GDM1 (cell line): Measurements from ENCODE around the gene SQSTM1.
"Not testable (repeated sequence)": the region's sequence is repeated elsewhere in the genome, so short reads cannot be mapped to it uniquely, and the experiment has no call there.

ENCODE experiments used
- DNase-seq: peaks from one replicate; lab custom pipeline; 2025; lab: John Stamatoyannopoulos, UW

The SQSTM1 gene

DNA sequence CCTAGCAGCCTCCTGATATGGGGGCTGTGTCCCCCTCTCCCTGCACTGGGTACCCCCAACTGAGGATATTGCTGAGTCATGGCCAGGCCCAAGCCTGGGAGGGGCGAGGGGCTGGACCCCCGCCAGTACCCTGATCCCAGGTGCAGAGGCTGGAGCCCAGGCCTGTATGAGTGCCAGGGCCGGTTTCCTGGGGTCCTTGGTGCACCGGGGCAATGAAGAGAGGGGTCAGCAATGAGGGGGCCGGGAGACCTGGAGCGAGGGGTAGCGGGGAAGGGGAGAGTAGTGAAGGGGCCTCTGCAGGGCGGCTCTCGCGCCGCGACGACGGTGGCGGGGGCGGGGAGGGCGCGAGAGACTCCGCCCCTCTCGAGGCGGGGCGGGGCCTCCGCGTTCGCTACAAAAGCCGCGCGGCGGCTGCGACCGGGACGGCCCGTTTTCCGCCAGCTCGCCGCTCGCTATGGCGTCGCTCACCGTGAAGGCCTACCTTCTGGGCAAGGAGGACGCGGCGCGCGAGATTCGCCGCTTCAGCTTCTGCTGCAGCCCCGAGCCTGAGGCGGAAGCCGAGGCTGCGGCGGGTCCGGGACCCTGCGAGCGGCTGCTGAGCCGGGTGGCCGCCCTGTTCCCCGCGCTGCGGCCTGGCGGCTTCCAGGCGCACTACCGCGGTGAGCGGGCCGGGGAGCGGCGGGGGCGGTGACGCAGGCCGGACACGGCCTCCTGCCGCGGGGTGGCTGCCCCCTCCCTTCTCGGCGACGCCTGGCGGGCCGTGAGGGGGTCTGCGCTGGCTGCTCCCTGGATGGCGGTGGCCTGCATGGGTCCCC is at the start of gene SQSTM1:
SQSTM1 (plus strand) TSS at position 423 of the 815 bp plus-strand sequence; CDS start at position 455, 32 bp downstream.
- peak; percentile 79 for DNase-seq

DNA sequence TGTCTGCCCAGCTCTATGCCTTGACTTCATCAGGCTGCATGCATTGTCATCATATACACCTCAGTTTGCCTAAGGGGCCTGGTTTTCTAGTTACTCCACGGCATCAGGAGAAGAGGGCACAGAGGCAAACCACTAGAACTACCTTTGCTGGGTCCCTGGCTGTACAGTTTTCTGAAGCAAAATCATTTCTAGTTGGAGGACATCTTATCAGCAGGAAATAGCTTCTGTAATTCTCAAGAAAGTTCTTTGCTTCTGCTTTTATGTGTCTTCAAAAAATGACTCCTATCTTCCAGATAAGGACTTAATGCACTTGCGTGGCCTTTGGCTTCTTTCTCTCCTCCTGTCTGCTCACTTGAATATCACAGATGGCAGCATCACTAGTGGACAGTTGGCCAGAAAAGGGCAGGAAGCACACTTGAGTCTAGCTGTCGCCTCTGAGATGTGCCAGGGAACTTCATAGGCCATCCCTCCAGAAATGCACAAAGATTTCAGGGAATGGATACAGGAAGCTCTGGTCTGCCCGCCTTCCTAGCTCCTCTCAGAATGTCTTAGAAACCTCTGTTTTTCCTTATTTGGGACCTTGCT is 49.3 kb upstream of the SQSTM1 start:
- no peak for DNase-seq

DNA sequence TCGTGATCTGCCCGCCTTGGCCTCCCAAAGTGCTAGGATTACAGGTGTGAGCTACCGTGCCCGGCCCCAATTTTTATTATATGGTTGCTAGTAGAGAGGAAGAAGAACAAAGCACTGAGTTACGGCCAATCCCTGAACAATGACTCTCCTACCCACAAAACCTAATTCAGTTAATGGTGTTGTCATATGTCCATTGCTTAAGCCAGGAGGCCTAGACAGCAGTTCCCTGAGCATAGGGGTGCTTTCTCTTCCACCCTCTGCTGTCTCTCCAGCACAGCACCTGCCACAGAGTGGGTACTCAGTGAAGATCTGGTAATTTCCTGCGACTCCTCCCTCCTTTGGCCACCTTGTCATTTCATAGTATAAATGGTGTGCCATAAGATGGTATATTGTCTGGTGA is 48.4 kb upstream of the SQSTM1 start:
- no peak for DNase-seq

DNA sequence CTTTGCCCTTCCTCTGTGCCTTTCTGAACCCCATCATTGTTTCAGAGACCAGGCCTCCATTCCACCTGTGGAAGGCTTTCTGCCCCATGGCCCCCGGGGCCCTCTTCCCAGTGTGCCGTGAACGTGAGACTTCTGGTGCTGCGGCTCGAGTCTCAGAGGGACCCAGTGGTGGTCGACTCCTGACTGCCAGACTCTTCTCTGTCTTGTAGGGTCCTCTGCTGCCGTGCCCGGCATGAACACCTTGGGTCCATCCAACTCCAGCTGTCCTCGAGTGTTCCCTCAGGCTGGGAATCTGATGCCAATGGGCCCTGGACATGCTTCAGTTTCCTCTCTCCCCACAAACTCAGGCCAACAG is 47.0 kb upstream of the SQSTM1 start:
- no peak for DNase-seq

DNA sequence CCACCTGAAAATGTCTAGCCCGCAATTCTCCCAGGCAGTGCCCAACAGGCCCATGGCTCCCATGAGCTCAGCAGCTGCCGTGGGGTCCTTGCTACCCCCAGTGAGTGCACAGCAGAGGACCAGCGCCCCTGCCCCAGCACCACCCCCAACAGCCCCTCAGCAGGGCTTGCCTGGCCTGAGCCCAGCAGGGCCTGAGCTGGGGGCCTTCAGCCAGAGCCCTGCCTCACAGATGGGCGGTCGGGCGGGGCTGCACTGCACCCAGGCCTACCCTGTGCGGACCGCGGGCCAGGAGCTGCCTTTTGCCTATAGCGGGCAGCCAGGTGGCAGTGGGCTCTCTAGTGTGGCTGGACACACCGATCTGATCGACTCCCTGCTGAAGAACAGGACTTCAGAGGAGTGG is 46.3 kb upstream of the SQSTM1 start:
- no peak for DNase-seq

DNA sequence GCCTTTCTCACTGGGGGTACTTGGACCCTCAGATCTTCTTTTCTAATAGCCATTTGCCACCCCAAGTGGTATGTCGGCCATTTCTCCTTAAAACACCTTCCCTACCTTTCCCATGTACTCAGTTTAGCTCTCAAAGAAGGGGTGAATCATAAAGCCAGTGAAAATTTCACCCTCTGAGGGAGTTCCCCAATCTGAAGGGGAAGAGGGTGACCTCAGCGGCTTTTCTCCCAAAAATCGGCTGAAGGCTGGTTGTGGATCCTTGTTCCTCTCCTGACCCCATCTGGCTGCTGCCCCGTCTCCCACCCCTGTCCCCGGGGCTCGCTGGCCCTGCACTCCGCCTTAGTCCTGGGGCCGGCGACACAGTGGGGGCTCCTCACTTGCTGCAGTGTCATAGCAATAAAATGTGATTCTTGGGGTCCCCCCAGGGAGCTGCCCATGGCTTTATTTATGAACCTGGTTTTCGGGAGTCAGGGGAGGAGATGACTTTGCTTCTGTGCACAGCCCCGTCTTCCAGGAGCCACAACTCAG is 44.2 kb upstream of the SQSTM1 start:
- no peak for DNase-seq

DNA sequence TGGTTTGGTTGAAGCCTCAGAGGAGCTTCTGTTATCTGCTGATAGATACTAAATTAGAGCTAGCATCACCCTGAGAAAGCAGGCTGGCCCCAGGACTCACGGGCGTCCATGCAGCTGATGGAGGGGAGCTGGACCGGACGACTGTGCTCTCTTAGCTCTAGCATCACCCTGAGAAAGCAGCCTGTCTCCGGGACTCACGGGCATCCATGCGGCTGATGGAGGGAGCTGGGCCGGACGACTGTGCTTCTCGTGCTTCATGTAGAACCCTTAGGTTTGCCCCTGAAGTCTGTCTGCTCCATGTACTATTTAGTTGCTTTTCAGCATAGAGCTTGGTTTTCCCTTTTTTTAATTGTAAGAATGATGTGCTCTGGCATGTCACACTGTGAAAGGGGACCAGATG is 43.2 kb upstream of the SQSTM1 start:
- no peak for DNase-seq

DNA sequence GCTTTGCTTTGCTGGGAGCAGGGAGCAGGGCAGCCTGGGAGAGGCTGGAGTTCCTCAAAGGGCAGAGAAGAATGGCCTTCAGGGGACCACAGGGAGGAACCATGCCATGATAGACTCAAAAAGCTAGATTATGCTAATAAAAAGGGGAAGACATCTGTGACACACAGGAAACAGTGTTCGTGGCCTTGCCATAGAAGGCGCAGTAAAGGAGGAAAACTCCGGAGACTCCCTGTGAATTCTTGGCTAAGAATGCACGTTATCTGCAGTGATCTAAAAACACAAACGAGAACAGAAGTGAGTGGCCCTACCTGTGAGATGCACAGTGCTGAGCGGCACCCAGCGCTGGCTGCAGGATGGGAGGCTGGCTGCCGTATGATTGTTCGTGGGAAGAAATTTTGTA is 42.8 kb upstream of the SQSTM1 start:
- no peak for DNase-seq

DNA sequence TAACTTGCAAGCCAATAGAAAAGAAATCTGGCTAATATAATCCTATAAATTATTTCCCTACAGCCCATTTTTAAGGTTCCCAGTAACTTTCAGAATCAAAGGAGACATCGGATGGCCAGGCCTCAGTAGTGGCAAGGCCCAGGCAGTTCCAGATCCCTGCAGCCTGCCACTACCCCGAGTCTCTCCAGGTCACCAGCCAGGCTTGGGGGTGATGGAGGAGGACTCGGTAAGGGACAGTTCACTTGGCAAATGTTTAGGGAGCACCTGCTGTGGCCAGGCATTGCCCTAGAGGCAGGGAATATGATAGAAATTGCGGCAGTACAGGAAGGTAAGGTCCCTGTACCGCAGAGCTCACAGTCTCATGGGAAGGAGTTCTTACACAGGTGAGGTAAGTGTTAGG is 42.1 kb upstream of the SQSTM1 start:
- DNase-seq: no peak

DNA sequence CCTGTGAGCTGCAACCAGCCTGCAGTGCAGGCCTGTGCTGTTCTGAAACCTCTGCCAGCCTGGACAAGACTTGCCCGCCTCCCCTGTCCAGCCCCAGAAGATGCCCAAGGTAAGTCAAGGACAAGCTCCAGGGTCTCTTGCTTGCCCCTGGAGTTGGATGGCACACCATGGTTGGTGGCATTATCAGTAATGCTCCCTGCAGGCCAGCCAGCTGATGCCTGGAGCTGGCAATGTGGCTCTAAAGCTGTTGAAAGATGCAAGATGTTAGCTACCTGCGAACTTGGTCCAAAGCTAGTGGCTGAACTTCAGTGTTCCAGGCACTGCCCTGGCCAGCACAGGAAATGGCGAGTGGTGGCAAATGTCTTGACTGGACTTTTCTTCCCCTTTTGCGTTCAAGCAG is 40.9 kb upstream of the SQSTM1 start:
- DNase-seq: no peak

DNA sequence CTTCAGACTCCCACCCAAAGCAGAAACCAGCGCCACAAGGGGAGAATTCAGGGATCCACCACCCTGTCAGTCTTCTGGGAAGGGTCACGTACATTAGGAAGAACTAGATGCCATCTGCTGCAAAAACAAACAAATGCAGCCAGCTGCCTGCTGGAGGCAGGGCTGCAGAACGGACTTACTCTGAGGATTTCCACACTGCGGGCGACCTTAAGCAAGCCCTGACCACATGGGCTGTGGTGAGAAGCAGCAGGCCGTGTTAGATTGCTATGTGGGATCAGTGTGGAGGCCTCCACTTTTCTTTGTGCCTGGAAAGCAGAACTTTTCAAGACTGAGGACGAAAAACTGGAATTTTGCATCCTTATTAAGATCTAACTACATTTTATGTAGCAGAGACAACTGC is 40.3 kb upstream of the SQSTM1 start:
- no peak for DNase-seq

DNA sequence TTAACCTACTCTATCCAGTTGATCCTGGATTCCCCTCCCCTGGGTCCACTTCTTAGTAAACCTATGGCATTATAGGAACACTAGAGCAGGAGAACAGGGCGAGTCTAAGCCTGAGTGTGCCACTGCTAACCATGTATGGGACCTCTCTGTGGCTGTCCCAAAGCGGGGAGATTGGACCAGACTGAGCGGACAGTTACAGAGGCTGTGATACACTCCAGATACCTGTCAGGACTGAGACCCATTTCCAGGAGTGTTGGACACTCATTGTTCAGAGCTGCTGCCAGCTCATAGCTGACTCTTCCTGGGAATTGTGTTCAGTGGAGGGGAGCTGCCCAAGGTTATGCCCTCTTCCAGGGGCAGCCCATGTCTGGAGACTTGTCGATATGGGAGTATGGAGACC is 38.9 kb upstream of the SQSTM1 start:
- no peak for DNase-seq

DNA sequence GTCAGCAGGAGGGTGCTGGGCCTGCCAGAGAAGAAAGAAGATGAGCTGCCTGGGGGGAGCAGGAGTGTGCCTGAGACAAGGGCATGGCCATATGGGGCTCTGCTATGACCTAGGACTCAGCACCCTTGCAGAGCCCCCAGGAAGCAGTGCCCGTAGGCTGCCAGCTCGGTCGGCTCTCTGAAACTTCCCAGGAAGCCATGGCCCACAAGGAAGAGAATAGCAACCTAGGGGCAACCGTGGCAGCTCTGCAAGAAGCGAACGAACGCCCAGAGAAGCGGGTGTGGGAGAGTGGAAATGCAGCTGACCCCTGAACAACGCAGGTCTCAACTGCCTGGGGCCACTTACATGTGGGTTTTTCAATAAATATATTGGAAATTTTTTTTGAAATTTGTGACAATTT is 37.6 kb upstream of the SQSTM1 start:
- no peak for DNase-seq

DNA sequence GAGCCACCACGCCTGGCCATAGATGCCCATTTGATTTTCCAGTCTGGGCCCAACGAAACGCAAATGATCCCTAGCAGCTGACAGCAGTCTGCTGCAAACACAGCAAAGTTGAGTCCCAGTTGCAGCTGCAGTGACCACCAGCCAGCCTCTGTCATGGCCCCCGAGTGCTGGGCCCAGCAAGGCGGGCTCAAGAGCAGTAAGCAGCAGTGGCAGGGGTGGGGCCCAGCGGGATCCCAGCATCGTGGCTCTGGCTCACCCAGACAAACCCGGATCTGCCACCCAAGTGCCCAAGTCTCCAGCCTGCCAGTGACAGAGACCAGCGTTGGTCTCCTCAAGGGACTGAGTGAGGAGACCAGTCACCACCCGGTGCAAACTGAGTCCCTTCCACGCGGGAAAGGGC is 33.8 kb upstream of the SQSTM1 start:
- DNase-seq: no peak

DNA sequence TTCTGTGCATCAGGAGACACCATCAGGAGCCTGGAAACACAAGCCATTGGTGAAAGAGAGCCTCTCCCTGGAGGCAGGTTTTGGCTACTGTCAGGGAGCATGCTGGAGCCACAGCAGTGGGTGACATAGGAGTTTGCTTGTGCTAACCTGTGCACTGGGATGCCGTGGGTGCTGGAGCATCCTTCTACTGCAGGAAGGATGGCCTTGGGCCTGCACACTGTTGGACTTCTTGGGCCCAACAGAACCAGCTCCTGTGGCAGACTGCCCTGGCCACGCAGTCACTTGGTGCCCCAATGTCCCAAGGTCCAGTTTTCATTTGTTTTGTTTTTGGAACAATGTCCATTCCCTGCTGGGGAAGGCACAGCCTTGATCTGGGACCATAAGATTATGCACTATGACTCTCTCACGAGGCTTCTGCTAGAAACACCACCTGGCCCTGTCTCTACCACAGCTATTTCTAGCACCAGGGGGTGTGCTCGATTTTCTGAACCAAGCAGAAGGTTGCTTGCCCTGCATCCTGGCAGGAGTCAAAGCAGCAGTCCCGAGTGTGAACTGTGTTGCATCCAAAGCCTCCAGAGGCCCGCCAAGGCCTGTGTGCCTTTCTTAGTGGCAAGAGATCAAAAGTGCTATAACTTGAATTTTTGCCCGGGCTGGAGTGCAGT is 32.4 kb upstream of the SQSTM1 start:
- DNase-seq: no peak

DNA sequence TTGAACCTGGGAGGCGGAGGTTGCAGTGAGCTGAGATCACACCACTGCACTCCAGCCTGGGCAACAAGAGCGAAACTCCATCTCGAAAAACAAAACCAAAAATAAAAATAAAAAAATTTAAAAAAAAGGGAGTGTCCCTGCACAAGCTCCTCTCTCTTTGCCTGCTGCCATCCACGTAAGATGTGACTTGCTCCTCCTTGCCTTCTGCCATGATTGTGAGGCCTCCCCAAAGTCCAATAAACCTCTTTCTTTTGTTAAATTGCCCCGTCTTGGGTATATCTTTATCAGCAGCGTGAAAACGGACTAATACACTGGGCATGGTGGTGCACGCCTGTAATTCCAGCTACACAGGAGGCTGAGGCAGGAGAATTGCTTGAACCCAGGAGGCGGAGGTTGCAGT is 31.4 kb upstream of the SQSTM1 start:
- DNase-seq: not testable (repeated sequence)

DNA sequence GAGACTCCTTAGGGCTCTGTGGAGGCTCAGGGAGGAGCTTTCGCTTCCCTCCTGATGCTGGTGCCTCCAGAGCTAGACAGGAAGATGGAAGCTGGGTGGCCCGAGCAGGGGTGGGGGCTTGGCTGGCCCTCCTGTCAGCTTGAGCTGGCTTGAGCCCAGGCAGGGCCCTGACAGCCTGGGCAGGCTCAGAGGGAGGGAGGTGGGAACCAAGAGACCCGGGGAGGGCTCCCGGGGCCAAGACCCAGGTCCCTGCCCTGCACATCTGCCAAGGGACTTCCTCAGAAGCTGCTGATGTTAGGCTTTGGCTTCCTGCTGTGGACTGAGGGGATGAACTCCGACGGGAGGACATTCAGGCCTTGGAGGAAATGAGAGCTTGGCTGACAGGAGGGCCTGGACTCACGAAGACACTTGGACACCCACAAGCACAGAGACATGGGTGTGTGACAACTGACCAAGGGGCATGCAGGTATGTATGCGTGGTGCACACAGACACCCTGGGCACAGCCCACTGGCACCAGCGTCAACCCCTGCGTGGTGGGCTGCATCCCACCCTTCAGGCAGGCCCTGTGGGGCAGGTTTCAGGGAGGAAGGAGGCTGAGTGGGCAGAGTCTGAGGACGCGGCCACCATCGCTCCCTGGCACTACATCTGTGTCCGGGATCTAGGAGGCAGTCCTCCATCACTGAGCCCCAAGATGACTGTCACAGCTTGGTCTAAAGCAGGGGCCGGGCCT is 28.7 kb upstream of the SQSTM1 start:
- DNase-seq: no peak

DNA sequence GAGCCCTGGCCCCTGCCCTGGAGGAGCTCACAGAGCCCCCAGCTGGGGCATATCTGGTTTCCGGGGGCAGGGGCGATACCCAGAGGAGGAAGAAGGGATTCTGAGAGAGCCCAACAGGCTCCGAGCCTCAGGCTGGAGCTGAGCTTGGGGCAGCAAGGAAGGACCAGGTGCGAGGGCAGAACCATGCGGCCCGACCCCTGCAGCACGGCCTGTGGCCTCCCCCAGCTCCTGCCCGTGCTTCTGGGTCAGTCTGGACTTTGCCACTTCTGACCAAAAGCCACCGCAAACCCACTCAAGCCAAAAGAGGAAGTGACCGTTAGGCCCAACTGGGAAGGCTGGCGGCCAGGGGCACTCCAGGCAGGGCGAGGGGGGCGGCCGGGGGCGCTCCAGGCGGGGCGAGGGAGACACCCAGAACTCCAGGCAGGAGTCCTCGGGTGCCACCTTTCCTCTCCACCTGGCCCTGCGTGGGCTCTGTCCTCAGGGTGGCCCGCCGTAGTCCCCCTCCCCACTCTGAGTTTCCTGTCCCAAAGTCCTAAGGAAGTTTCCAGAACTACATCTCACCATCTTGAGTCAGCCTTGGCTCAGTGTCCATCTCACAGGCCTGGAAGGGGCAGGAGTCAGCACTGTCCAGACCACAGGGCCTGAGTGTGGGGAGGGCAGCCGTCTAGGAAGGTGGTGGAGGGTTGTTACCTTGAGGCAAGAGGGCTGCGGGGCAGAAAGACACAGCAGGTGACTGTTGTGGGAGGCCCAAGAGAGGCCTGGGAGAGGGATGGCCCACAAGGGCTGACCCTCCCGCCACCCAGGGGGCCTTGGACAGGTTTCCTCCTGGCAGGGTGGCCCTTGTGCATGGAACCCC is 27.9 kb upstream of the SQSTM1 start:
- DNase-seq: no peak

DNA sequence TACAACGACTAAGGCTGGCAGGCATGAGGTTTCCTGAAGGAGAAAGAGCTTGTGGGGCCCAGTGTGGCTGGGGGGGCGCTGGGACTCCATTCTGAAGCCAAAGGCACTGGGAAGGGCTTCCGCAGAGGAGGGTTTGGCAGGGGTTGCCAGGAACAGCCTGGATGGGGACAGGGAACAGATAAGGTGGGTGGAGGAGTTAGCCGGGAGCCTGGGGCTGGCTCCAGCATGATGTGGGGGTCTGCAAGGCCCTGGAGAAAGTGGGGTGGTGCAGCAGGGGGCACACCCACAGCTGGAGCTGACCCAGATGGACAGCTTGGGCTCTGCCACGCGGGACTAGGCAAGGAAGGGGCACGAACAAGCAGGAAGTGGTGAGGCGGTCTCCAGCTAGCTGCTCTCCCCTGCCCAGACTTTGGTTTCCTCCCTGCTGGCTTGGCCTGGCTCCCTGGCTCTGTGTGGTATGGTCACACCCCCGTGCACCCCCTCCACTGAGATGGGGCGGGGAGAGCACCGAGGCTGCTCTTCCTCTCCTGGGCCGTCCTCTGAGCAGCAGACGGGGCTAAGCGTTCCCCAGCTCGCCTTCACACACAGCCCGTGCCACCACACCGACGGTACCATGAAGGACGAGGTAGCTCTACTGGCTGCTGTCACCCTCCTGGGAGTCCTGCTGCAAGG is 27.1 kb upstream of the SQSTM1 start, which contains the start of gene LTC4S:
LTC4S (plus strand) TSS at position 519 of the 672 bp plus-strand sequence; CDS start at position 614, 95 bp downstream.
- peak; percentile 90 for DNase-seq

DNA sequence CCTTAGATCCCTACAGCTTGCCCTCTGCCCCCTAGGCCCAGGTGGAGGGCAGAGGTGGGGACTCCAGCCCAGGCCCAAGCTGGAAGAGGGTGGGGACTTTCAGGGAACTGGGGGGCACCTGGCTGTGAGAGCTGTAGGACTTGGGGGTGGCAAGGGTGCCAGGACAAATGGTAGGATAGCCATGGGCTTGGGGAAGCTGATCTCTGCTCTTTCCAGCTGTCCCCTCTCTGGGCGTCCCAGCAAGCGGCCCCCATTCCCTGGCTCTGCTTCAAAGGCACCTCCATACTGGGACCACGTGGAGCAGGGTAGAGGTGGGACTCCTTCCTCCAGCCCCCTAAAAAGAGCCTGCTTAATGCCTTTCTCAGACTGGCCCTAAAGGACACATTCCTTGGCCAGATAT is 26.5 kb upstream of the SQSTM1 start:
- no peak for DNase-seq

DNA sequence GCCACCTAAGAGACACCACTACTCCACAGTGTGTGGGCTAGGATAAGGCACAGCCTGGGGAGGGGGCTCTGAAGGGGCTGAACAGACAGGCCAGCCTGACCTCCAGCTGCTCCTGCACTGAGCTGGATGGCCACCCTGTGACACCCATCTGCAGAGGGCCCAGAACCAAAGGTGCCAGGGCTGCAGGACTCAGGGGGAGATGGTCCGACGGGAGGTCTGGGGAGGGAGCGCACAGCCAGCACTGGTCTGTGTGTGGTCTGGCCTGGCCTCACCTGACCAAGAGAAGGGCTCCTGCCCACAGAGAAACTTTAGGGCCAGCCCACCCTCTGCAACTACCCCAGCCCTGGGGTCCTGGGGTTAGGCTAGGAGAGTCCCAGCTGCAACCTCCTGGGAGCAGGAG is 26.1 kb upstream of the SQSTM1 start:
- DNase-seq: no peak
